Activated CD8-positive, alpha-beta memory T cell treated with anti-CD3 and anti-CD28 coated beads, Interleukin-2, amount 50 U/mL, for 24 hours (primary cell): ENCODE measurements around the gene RAET1G.
A peak's percentile ranks its signal among the peaks of the same experiment; 100 is the strongest.
"Not testable (repeated sequence)": the region's sequence is repeated elsewhere in the genome, so short reads cannot be mapped to it uniquely, and the experiment has no call there.

Experiments
- DNase-seq: peaks from one replicate; pipeline ENCODE4 v3.0.0-alpha.2; 2020; ENCODE audit errors: extremely low read depth

RAET1G gene

GRCh38 chr6:149922642-149923326 lies at the start of gene RAET1G:
Gene RAET1G, minus strand, starts transcription at chr6:149923121. Its CDS starts 111 bp downstream, at chr6:149923010.
- DNase-seq: peak; percentile 57

GRCh38 chr6:149969635-149970034 lies 46.7 kb upstream of the RAET1G start:
- no peak for DNase-seq

GRCh38 chr6:149968909-149969308 lies 46.0 kb upstream of the RAET1G start:
- not testable (repeated sequence) for DNase-seq

GRCh38 chr6:149967999-149968398 lies 45.1 kb upstream of the RAET1G start:
- not testable (repeated sequence) for DNase-seq

GRCh38 chr6:149967591-149967990 lies 44.7 kb upstream of the RAET1G start:
- DNase-seq: no peak

GRCh38 chr6:149966319-149966718 lies 43.4 kb upstream of the RAET1G start:
- not testable (repeated sequence) for DNase-seq

GRCh38 chr6:149965194-149966020 lies 42.5 kb upstream of the RAET1G start:
- no peak for DNase-seq

- no peak for DNase-seq
Observed at GRCh38 chr6:149964308-149965193, 41.6 kb upstream of the RAET1G start.

- DNase-seq: peak; percentile 49
Observed at GRCh38 chr6:149963462-149964307, 40.8 kb upstream of the RAET1G start, which contains the start of gene ULBP1. Gene ULBP1, plus strand, starts transcription at chr6:149963943. Its CDS starts 107 bp downstream, at chr6:149964050.

GRCh38 chr6:149963212-149963461 lies 40.2 kb upstream of the RAET1G start:
- no peak for DNase-seq

- DNase-seq: no peak
Observed at GRCh38 chr6:149962461-149963211, 39.7 kb upstream of the RAET1G start.

GRCh38 chr6:149961728-149962425 lies 39.0 kb upstream of the RAET1G start:
- no peak for DNase-seq

- no peak for DNase-seq
Observed at GRCh38 chr6:149960488-149960887, 37.6 kb upstream of the RAET1G start.

GRCh38 chr6:149959806-149960205 lies 36.9 kb upstream of the RAET1G start:
- DNase-seq: not testable (repeated sequence)

- DNase-seq: not testable (repeated sequence)
Observed at GRCh38 chr6:149958124-149958523, 35.2 kb upstream of the RAET1G start.

- not testable (repeated sequence) for DNase-seq
Observed at GRCh38 chr6:149955654-149956317, 32.9 kb upstream of the RAET1G start.

- DNase-seq: not testable (repeated sequence)
Observed at GRCh38 chr6:149954984-149955653, 32.2 kb upstream of the RAET1G start.

GRCh38 chr6:149954328-149954983 lies 31.5 kb upstream of the RAET1G start:
- DNase-seq: not testable (repeated sequence)
